SK-N-SH treated with all-trans-retinoic acid at 6 μM for 48 hours (cell line): ENCODE data around the gene GRIK1.

Source experiments
- ATAC-seq: fragments of 200-7000 bp; cut with Tn5 transposase; 3 replicates; pipeline ENCODE4 v1.9.1; 2020; ENCODE audit warnings: mild to moderate bottlenecking, moderate library complexity
- BACH2 ChIP-seq: fragments of 250-450 bp; sonication (Bioruptor Pico); IDR thresholded peaks from 2 replicates; pipeline ENCODE4 v1.9.0; 2021; ENCODE audit warnings: mild to moderate bottlenecking, borderline replicate concordance
- CSDC2 ChIP-seq: fragments of 250-450 bp; sonication (Bioruptor Pico); IDR thresholded peaks from 2 replicates; pipeline ENCODE4 v1.5.0; 2020; ENCODE audit warnings: mild to moderate bottlenecking, moderate library complexity
- ESRRG ChIP-seq: fragments of 250-450 bp; sonication (Bioruptor Pico); IDR thresholded peaks from 2 replicates; pipeline ENCODE4 v1.6.1; 2021; ENCODE audit warnings: mild to moderate bottlenecking
- ISL1 ChIP-seq: fragments of 250-450 bp; sonication (Bioruptor Pico); IDR thresholded peaks from 2 replicates; pipeline ENCODE4 v2.1.2; 2022; ENCODE audit warnings: mild to moderate bottlenecking, moderate library complexity
- OSR1 ChIP-seq: fragments of 250-450 bp; sonication (Bioruptor Pico); IDR thresholded peaks from 2 replicates; pipeline ENCODE4 v1.8.0; 2022; ENCODE audit warnings: moderate library complexity, mild to moderate bottlenecking, inconsistent platforms
- PPARA ChIP-seq: fragments of 250-450 bp; sonication (Bioruptor Pico); IDR thresholded peaks from 2 replicates; pipeline ENCODE4 v1.5.0; 2020; ENCODE audit warnings: mild to moderate bottlenecking, borderline replicate concordance
- RARB ChIP-seq: fragments of 250-450 bp; sonication (Bioruptor Pico); IDR thresholded peaks from 2 replicates; pipeline ENCODE4 v1.8.0; 2021; ENCODE audit warnings: mild to moderate bottlenecking, moderate library complexity
- SNAI2 ChIP-seq: fragments of 250-450 bp; sonication (Bioruptor Pico); IDR thresholded peaks from 2 replicates; pipeline ENCODE4 v1.5.0; 2020; ENCODE audit warnings: mild to moderate bottlenecking, moderate library complexity
- TCF4 ChIP-seq: fragments of 250-450 bp; sonication (Bioruptor Pico); IDR thresholded peaks from 2 replicates; pipeline ENCODE4 v1.8.0; 2021; ENCODE audit warnings: mild to moderate bottlenecking, moderate library complexity, borderline replicate concordance
- TOX ChIP-seq: fragments of 250-450 bp; sonication (Bioruptor Pico); IDR thresholded peaks from 2 replicates; pipeline ENCODE4 v1.8.0; 2021; ENCODE audit warnings: mild to moderate bottlenecking, moderate library complexity, borderline replicate concordance
- ZC3H10 ChIP-seq: fragments of 250-450 bp; sonication (Bioruptor Pico); IDR thresholded peaks from 2 replicates; pipeline ENCODE4 v1.5.1; 2021; ENCODE audit warnings: mild to moderate bottlenecking, moderate library complexity
- ZFP30 ChIP-seq: fragments of 450-650 bp; formaldehyde crosslinking; IDR thresholded peaks from 2 replicates; pipeline ENCODE4 v1.5.0; 2022; ENCODE audit warnings: mild to moderate bottlenecking, moderate library complexity
- ZNF565 ChIP-seq: fragments of 450-650 bp; formaldehyde crosslinking; conservative IDR thresholded peaks from 2 replicates; pipeline ENCODE4 v1.5.0; 2020; ENCODE audit warnings: low read depth, mild to moderate bottlenecking, moderate library complexity
- ZNF70 ChIP-seq: fragments of 450-650 bp; formaldehyde crosslinking; IDR thresholded peaks from 2 replicates; pipeline ENCODE4 v1.5.0; 2020; ENCODE audit warnings: mild to moderate bottlenecking, moderate library complexity
- TF ChIP-seq, protein P1 (sequence below): fragments of 250-450 bp; sonication (Bioruptor Pico); IDR thresholded peaks from 2 replicates; pipeline ENCODE4 v1.5.0; 2020; ENCODE audit warnings: mild to moderate bottlenecking, moderate library complexity
- TF ChIP-seq, protein P2 (sequence below): fragments of 250-450 bp; sonication (Bioruptor Pico); IDR thresholded peaks from 2 replicates; pipeline ENCODE4 v1.5.1; 2021; ENCODE audit warnings: mild to moderate bottlenecking, moderate library complexity
- TF ChIP-seq, protein P3 (sequence below): fragments of 250-450 bp; sonication (Bioruptor Pico); IDR thresholded peaks from 2 replicates; pipeline ENCODE4 v1.5.1; 2020; ENCODE audit warnings: low read depth, mild to moderate bottlenecking, moderate library complexity
- TF ChIP-seq, protein P4 (sequence below): fragments of 250-450 bp; sonication (Bioruptor Pico); IDR thresholded peaks from 2 replicates; pipeline ENCODE4 v1.8.0; 2021; ENCODE audit warnings: low read depth, mild to moderate bottlenecking, moderate library complexity, borderline replicate concordance

GRIK1 gene

DNA sequence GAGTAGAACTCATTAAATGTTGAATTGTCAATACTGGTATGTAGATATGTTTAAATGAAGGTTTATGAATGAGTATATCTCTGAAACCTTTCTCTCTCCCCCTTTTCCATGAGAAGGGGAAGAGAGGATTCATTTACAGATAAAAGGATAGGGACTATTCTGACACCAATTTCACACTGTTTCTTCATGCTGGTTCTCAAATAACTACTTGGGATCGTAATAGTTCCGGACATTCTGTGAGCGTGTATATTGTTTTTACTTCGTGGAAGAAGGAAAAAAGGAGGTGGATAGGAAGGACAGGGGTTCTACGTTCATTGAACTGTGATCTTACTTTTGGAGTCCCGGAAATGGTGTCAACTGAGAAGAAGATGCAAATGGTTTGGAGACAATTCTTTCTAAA, 284.2 kb downstream of the GRIK1 start (continued):
- TF ChIP-seq, protein P1, sequence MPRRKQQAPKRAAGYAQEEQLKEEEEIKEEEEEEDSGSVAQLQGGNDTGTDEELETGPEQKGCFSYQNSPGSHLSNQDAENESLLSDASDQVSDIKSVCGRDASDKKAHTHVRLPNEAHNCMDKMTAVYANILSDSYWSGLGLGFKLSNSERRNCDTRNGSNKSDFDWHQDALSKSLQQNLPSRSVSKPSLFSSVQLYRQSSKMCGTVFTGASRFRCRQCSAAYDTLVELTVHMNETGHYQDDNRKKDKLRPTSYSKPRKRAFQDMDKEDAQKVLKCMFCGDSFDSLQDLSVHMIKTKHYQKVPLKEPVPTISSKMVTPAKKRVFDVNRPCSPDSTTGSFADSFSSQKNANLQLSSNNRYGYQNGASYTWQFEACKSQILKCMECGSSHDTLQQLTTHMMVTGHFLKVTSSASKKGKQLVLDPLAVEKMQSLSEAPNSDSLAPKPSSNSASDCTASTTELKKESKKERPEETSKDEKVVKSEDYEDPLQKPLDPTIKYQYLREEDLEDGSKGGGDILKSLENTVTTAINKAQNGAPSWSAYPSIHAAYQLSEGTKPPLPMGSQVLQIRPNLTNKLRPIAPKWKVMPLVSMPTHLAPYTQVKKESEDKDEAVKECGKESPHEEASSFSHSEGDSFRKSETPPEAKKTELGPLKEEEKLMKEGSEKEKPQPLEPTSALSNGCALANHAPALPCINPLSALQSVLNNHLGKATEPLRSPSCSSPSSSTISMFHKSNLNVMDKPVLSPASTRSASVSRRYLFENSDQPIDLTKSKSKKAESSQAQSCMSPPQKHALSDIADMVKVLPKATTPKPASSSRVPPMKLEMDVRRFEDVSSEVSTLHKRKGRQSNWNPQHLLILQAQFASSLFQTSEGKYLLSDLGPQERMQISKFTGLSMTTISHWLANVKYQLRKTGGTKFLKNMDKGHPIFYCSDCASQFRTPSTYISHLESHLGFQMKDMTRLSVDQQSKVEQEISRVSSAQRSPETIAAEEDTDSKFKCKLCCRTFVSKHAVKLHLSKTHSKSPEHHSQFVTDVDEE (CRISPR knock-in tag): no peak
- TF ChIP-seq TOX (CRISPR knock-in tag) (no peak), ZC3H10 (CRISPR knock-in tag) (no peak), ZNF565 (no peak), PPARA (no peak), ZNF70 (CRISPR knock-in tag) (no peak), ESRRG (CRISPR knock-in tag) (no peak), TCF4 (no peak), ISL1 (CRISPR knock-in tag) (no peak), CSDC2 (CRISPR knock-in tag) (no peak), RARB (CRISPR knock-in tag) (no peak), OSR1 (CRISPR knock-in tag) (no peak)
- TF ChIP-seq, protein P2, sequence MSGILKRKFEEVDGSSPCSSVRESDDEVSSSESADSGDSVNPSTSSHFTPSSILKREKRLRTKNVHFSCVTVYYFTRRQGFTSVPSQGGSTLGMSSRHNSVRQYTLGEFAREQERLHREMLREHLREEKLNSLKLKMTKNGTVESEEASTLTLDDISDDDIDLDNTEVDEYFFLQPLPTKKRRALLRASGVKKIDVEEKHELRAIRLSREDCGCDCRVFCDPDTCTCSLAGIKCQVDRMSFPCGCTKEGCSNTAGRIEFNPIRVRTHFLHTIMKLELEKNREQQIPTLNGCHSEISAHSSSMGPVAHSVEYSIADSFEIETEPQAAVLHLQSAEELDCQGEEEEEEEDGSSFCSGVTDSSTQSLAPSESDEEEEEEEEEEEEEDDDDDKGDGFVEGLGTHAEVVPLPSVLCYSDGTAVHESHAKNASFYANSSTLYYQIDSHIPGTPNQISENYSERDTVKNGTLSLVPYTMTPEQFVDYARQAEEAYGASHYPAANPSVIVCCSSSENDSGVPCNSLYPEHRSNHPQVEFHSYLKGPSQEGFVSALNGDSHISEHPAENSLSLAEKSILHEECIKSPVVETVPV (CRISPR knock-in tag): no peak
- TF ChIP-seq, protein P3, sequence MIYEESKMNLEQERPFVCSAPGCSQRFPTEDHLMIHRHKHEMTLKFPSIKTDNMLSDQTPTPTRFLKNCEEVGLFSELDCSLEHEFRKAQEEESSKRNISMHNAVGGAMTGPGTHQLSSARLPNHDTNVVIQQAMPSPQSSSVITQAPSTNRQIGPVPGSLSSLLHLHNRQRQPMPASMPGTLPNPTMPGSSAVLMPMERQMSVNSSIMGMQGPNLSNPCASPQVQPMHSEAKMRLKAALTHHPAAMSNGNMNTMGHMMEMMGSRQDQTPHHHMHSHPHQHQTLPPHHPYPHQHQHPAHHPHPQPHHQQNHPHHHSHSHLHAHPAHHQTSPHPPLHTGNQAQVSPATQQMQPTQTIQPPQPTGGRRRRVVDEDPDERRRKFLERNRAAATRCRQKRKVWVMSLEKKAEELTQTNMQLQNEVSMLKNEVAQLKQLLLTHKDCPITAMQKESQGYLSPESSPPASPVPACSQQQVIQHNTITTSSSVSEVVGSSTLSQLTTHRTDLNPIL (CRISPR knock-in tag): no peak

DNA sequence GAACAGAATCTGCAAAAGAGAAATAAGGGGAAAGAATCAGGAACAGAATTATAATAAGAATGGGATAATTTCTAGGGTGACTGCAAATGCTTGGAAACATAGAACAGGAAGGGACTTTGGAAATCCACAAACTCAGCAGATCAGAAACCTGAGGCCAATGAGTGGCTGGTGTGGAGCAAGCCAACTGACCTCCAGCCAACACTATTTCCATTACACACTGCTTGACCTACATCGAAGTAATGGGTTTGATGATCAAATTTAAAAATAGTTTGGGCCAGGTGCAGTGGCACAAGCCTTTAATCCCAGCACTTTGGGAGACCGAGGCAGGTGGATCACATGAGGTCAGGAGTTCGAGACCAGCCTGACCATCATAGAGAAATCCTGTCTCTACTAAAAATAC, 284.9 kb downstream of the GRIK1 start:
- ATAC-seq: no peak
- TF ChIP-seq RARB (CRISPR knock-in tag): no peak

DNA sequence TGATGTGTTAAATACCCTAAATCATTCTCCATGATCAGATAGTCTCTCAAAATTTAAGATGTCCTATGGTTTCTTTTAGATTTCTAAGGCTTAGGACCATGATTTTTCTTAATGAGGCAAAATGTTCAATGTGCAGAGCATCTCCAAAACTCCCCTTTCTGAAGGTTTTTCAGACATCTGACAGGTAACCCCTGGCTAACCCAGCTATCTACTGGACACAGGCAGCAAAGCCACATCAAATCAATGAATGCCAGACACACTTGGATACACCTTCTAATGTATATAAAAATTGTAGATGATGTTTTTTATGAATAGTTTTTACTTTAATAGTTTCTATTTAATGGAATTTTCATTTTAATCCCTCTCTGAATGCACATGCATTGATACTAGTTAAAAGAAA, 285.6 kb downstream of the GRIK1 start:
- ATAC-seq: no peak
- TF ChIP-seq RARB (CRISPR knock-in tag): no peak
- TF ChIP-seq ZFP30 (CRISPR knock-in tag): no peak
- TF ChIP-seq ESRRG (CRISPR knock-in tag): no peak

DNA sequence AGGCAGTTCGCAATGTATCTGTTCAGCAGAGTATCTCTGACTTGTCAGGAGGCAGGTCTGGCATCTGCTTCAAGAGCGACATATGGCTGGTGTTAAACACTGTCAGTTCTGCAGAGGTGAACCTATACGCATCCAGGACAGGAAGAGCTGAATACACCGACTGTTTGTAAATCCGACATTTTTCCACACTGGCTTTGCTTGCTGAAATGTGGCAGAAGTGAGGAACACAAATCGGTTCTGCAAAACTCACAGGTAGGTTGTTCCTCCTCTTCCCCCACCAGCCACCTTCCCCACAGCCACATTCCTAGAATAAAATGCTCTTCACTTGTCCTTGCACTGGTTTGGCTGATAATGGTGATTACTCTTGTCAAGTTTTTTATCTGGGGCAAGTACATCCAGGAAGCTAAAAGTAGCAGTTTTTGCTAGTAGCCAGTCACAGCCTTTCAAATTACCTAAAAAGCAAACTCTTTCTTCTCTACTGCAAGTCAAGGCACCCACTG, 289.2 kb downstream of the GRIK1 start:
- no peak for TF ChIP-seq ESRRG (CRISPR knock-in tag)
- TF ChIP-seq, protein P2 (CRISPR knock-in tag): no peak
- TF ChIP-seq, protein P4, sequence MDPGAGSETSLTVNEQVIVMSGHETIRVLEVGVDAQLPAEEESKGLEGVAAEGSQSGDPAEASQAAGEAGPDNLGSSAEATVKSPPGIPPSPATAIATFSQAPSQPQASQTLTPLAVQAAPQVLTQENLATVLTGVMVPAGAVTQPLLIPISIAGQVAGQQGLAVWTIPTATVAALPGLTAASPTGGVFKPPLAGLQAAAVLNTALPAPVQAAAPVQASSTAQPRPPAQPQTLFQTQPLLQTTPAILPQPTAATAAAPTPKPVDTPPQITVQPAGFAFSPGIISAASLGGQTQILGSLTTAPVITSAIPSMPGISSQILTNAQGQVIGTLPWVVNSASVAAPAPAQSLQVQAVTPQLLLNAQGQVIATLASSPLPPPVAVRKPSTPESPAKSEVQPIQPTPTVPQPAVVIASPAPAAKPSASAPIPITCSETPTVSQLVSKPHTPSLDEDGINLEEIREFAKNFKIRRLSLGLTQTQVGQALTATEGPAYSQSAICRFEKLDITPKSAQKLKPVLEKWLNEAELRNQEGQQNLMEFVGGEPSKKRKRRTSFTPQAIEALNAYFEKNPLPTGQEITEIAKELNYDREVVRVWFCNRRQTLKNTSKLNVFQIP (CRISPR knock-in tag): no peak
- TF ChIP-seq, all 23 proteins: peak for 0

DNA sequence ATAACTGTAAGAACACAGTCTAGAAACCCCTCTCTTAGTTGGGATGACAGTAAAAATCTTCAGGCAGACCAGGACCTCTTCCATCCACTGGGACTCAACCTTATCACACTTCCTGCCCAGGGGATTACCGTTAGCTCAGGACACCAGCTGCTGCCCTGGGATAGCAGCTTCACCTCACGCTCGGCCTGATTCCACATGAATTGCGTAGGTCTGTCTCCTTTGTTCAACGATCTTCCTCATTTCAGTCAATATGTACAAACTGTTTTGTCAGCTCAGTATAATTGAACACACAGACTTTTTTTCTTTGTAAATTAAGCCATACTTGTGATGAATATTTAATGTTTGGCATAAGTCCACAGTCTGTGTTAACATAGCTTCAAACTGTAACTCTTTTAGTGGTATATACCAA, 290.4 kb downstream of the GRIK1 start:
- ATAC-seq: no peak
- TF ChIP-seq, protein P1 (CRISPR knock-in tag): no peak
- TF ChIP-seq, protein P2 (CRISPR knock-in tag): no peak
- TF ChIP-seq ZC3H10 (CRISPR knock-in tag) (no peak), SNAI2 (CRISPR knock-in tag) (no peak), BACH2 (no peak)
- TF ChIP-seq, protein P4 (CRISPR knock-in tag): no peak

More for the DNA sequence above, 289.2 kb downstream of the GRIK1 start:
- ATAC-seq: no peak
